ENCODE results near the gene ANTXR1. TPM values are rescaled to one million over a fixed set of nuclear protein-coding genes. Genes with fewer than 3 reads are reported as not detected.
A peak's percentile ranks its signal among the peaks of the same experiment; 100 is the strongest.

ANTXR1 gene
- total RNA-seq, 4 donors from 2014 or later, result 63.0 to 134 (median 113) TPM

GRCh38 chr2:69067026-69067630, 54.1 kb downstream of the ANTXR1 start:
- Histone ChIP-seq H3K27me3 (no peaks in the 10 kb centered on the region), H3K4me3 (no peak overlapping the region), H3K9me3 (no peaks in the 10 kb centered on the region), H3K4me1 (no peaks in the 10 kb centered on the region), H3K36me3 (no peaks in the 10 kb centered on the region), H3K27ac (peak overlapping the region; percentile 48 to 78)
- intact Hi-C loops (cut with DNase I; ENCODE audit: low total_unique reads), result no loop called here
- TF ChIP-seq POLR2A (IDR thresholded peaks at IDR 0.05) (no peak), CTCF (IDR thresholded peaks at IDR 0.05) (no peak)
- DNase-seq, result no peak

DNA sequence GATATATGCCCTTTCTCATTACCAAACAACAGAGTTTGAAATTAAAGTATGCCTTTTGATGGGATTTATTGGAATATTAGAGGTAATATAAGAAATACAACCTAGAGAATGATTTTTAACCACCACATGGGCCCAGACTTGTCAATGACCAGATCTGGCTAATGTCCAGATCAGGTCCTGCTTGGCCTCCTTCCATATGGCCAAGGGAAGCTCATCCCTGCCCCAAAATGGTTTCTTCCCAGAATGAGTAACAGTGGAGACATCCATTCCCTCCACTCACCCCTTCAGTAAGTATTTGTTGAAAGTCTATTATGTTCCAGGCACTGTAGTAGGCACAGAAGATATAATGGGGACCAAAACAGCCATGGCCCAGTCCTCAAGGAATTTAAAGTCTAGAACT, 54.9 kb downstream of the ANTXR1 start:
- no peak for TF ChIP-seq POLR2A (IDR thresholded peaks at IDR 0.05)
- TF ChIP-seq CTCF (IDR thresholded peaks at IDR 0.05), result no peak
- Histone ChIP-seq H3K9me3 (no peaks in the 10 kb centered on the region), H3K27me3 (no peaks in the 10 kb centered on the region), H3K4me3 (no peak overlapping the region), H3K27ac (peak overlapping the region; percentile 48 to 78), H3K4me1 (no peaks in the 10 kb centered on the region), H3K36me3 (no peaks in the 10 kb centered on the region)
- DNase-seq, result no peak
- intact Hi-C loops (cut with DNase I; ENCODE audit: low total_unique reads), result no loop called here

DNA sequence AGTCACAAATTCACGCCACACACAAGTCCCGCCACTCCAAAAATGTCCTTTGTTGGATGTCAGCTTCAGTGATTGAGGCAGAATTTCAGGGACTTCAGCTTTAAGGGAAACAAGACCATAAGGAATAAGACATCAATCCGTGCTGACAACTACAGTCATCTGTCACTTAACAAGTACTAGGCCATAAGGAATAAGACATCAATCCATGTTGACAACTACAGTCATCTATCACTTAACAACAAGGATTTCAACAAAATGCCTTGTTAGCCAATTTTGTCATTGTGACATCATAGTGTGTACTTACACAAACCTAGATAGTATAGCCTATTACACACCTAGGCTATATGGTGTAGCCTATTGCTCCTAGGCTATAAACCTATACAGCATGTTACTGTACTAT, 58.0 kb downstream of the ANTXR1 start:
- H3K27ac ChIP-seq, result no peak overlapping the region

GRCh38 chr2:69073928-69074570, 61.1 kb downstream of the ANTXR1 start:
- TF ChIP-seq CTCF (IDR thresholded peaks at IDR 0.05) (no peak), POLR2A (IDR thresholded peaks at IDR 0.05) (no peak)
- no peaks in the 10 kb centered on the region for H3K9me3 ChIP-seq
- H3K4me3 ChIP-seq, result no peak overlapping the region
- H3K27ac ChIP-seq, result peak overlapping the region; percentile 3 to 54
- DNase-seq, result no peak
- H3K4me1 ChIP-seq, result no peaks in the 10 kb centered on the region
- intact Hi-C loops (cut with DNase I; ENCODE audit: low total_unique reads), result no loop called here
- H3K36me3 ChIP-seq, result no peaks in the 10 kb centered on the region
- H3K27me3 ChIP-seq, result no peaks in the 10 kb centered on the region

More for the DNA sequence above, 58.0 kb downstream of the ANTXR1 start:
- no peaks in the 10 kb centered on the region for H3K36me3 ChIP-seq
- H3K9me3 ChIP-seq, result no peaks in the 10 kb centered on the region
- intact Hi-C loops (cut with DNase I; ENCODE audit: low total_unique reads), result no loop called here
- H3K4me1 ChIP-seq, result no peaks in the 10 kb centered on the region
- H3K4me3 ChIP-seq, result no peak overlapping the region
- no peaks in the 10 kb centered on the region for H3K27me3 ChIP-seq
- TF ChIP-seq POLR2A (IDR thresholded peaks at IDR 0.05) (no peak), CTCF (IDR thresholded peaks at IDR 0.05) (no peak)
- no peak for DNase-seq

GRCh38 chr2:69074918-69075317, 61.9 kb downstream of the ANTXR1 start:
- Histone ChIP-seq H3K4me1 (no peaks in the 10 kb centered on the region), H3K27ac (peak overlapping the region in 1 of 2 donors; percentile 6), H3K9me3 (no peaks in the 10 kb centered on the region), H3K36me3 (no peaks in the 10 kb centered on the region), H3K27me3 (no peaks in the 10 kb centered on the region), H3K4me3 (no peak overlapping the region)
- intact Hi-C loops (cut with DNase I; ENCODE audit: low total_unique reads), result no loop called here
- TF ChIP-seq CTCF (IDR thresholded peaks at IDR 0.05), result no peak
- no peak for TF ChIP-seq POLR2A (IDR thresholded peaks at IDR 0.05)
- DNase-seq, result no peak

All from uterus (tissue), 4 donors.